A673 (cell line): ENCODE data around the gene CCDC183.

Experiments
- CTCF ChIP-seq: fragments of 300-800, 200-600 bp; sonication (generic); conservative IDR thresholded peaks from 2 replicates; pipeline ENCODE4 v1.5.1; 2017; ENCODE audit warnings: low read depth, mild to moderate bottlenecking, antibody characterized with exemption, low read length, moderate library complexity, mixed read lengths
- EZH2 ChIP-seq: fragments of 200-600 bp; sonication (generic); IDR thresholded peaks from 2 replicates; pipeline ENCODE4 v1.6.1; 2017; ENCODE audit warnings: borderline replicate concordance, low read depth, mild to moderate bottlenecking, mixed read lengths, antibody characterized with exemption, low read length; ENCODE audit not compliant: poor library complexity, severe bottlenecking

DNA sequence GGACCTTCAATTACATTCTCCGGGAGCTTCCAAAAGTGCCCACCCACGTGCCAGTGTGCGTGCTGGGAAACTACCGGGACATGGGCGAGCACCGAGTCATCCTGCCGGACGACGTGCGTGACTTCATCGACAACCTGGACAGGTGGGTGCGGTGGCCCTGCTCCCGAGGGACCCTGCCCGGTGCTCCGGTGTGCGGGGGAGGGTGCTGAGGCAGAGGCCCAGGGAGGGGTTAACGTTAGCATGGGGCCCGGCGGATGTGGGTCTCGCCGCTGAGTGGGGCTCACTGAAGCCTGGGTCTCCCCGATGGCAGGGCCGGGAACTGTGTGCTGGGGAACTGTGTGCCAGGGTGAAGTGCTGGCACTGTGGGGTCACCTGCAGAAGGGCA lies 35.6 kb downstream of the CCDC183 start:
- TF ChIP-seq EZH2: no peak
- no peak for TF ChIP-seq CTCF
